DND-41 (cell line): ENCODE results near the gene IGFL1.
"Not testable (repeated sequence)": the region's sequence is repeated elsewhere in the genome, so short reads cannot be mapped to it uniquely, and the experiment has no call there.

ENCODE experiments used
- ATAC-seq: fragments of 200-7000 bp; cut with Tn5 transposase; 3 replicates; pipeline ENCODE4 v1.9.1; 2021; ENCODE audit warnings: low read depth; ENCODE audit not compliant: insufficient read depth
- DNase-seq: peaks from one replicate; pipeline ENCODE4 v3.0.0-alpha.2; 2020
- H2AFZ ChIP-seq: 2 replicates; pipeline ENCODE4 v1.6.0; 2012; ENCODE audit warnings: low read depth, low read length
- H3K27ac ChIP-seq: 2 replicates; pipeline ENCODE4 v1.5.1; 2012; ENCODE audit warnings: low read length, inconsistent platforms
- H3K27me3 ChIP-seq: fragments of 200-600 bp; sonication (generic); 2 replicates; pipeline ENCODE4 v1.6.0; 2012; ENCODE audit warnings: low read length, mild to moderate bottlenecking, inconsistent platforms; ENCODE audit not compliant: insufficient read depth, poor library complexity
- H3K36me3 ChIP-seq: 2 replicates; pipeline ENCODE4 v1.5.1; 2012; ENCODE audit warnings: low read length, inconsistent platforms; ENCODE audit not compliant: insufficient read depth
- H3K4me1 ChIP-seq: 2 replicates; pipeline ENCODE4 v1.5.1; 2012; ENCODE audit warnings: mild to moderate bottlenecking, low read length; ENCODE audit not compliant: insufficient read depth
- H3K4me2 ChIP-seq: 2 replicates; pipeline ENCODE4 v1.6.0; 2012; ENCODE audit warnings: mild to moderate bottlenecking, moderate library complexity, low read length, inconsistent platforms; ENCODE audit not compliant: insufficient read depth
- H3K4me3 ChIP-seq, 2 experiments: fragments of 200-600 bp in 1 of 2; shearing (Covaris generic) in 1 of 2; 2 replicates each; pipeline ENCODE4 v1.5.1; 2012 to 2016; ENCODE audit warnings: inconsistent platforms in 2 of 2, low read length in 2 of 2, mild to moderate bottlenecking in 2 of 2, low read depth in 1 of 2, moderate library complexity in 1 of 2
- H3K79me2 ChIP-seq: 2 replicates; pipeline ENCODE4 v1.6.0; 2012; ENCODE audit warnings: low read length, inconsistent platforms; ENCODE audit not compliant: insufficient read depth
- H3K9ac ChIP-seq: 2 replicates; pipeline ENCODE4 v1.6.0; 2012; ENCODE audit warnings: low read depth, mild to moderate bottlenecking, inconsistent platforms, low read length, moderate library complexity
- H3K9me3 ChIP-seq: 2 replicates; pipeline ENCODE4 v1.5.1; 2012; ENCODE audit warnings: low read length, moderate library complexity, mild to moderate bottlenecking, inconsistent platforms; ENCODE audit not compliant: insufficient read depth, severe bottlenecking
- H4K20me1 ChIP-seq: 2 replicates; pipeline ENCODE4 v1.6.0; 2012; ENCODE audit warnings: low read length; ENCODE audit not compliant: insufficient read depth
- CTCF ChIP-seq: IDR thresholded peaks from 2 replicates; pipeline ENCODE4 v1.5.1; 2012; ENCODE audit warnings: borderline replicate concordance, low read length, moderate library complexity, mild to moderate bottlenecking; ENCODE audit not compliant: poor library complexity, severe bottlenecking; ENCODE audit errors: extremely low read depth
- EZH2 ChIP-seq: IDR thresholded peaks from 3 replicates; pipeline ENCODE4 v1.6.1; 2012; ENCODE audit warnings: borderline replicate concordance, low read depth, mild to moderate bottlenecking, moderate library complexity, low read length, inconsistent platforms; ENCODE audit not compliant: severe bottlenecking

Gene IGFL1

GRCh38 chr19:46239193-46240024 is 9.9 kb downstream of the IGFL1 start:
- Histone ChIP-seq H2AFZ (no peak overlapping the region), H3K27ac (no peak overlapping the region), H3K4me3 (no peak overlapping the region), H3K79me2 (no peaks in the 10 kb centered on the region), H3K27me3 (peaks cover 22% of the 10 kb centered on the region), H3K9me3 (no peaks in the 10 kb centered on the region), H3K9ac (no peak overlapping the region), H3K4me1 (no peaks in the 10 kb centered on the region), H3K4me2 (no peak overlapping the region), H3K36me3 (no peaks in the 10 kb centered on the region), H4K20me1 (no peaks in the 10 kb centered on the region)
- TF ChIP-seq EZH2: no peak
- no peak for TF ChIP-seq CTCF
- no peak for DNase-seq
- ATAC-seq: no peak

GRCh38 chr19:46240693-46241092 is 11.2 kb downstream of the IGFL1 start:
- H3K4me3 ChIP-seq: no peak overlapping the region
- no peak overlapping the region for H2AFZ ChIP-seq
- no peak overlapping the region for H3K4me2 ChIP-seq
- ATAC-seq: no peak
- no peaks in the 10 kb centered on the region for H3K36me3 ChIP-seq
- H3K79me2 ChIP-seq: no peaks in the 10 kb centered on the region
- DNase-seq: no peak
- no peaks in the 10 kb centered on the region for H3K9me3 ChIP-seq
- no peak overlapping the region for H3K9ac ChIP-seq
- H3K4me1 ChIP-seq: no peaks in the 10 kb centered on the region
- peaks cover 22% of the 10 kb centered on the region for H3K27me3 ChIP-seq
- H3K27ac ChIP-seq: no peak overlapping the region
- H4K20me1 ChIP-seq: no peaks in the 10 kb centered on the region
- TF ChIP-seq CTCF (no peak), EZH2 (no peak)

GRCh38 chr19:46241626-46242025 is 12.1 kb downstream of the IGFL1 start:
- Histone ChIP-seq H3K36me3 (no peaks in the 10 kb centered on the region), H3K4me1 (no peaks in the 10 kb centered on the region), H4K20me1 (no peaks in the 10 kb centered on the region), H3K4me3 (no peak overlapping the region), H3K79me2 (no peaks in the 10 kb centered on the region), H3K27me3 (peaks cover 26% of the 10 kb centered on the region), H2AFZ (no peak overlapping the region), H3K27ac (no peak overlapping the region), H3K9me3 (no peaks in the 10 kb centered on the region), H3K9ac (no peak overlapping the region), H3K4me2 (no peak overlapping the region)
- no peak for DNase-seq
- no peak for ATAC-seq
- TF ChIP-seq CTCF: no peak
- TF ChIP-seq EZH2: no peak

GRCh38 chr19:46243081-46243654 is 13.6 kb downstream of the IGFL1 start:
- not testable (repeated sequence) for H3K4me1 ChIP-seq, H3K4me3 ChIP-seq, H4K20me1 ChIP-seq, H3K9me3 ChIP-seq, H3K79me2 ChIP-seq, ATAC-seq, H3K36me3 ChIP-seq, DNase-seq, H2AFZ ChIP-seq, H3K4me2 ChIP-seq, H3K27ac ChIP-seq, H3K9ac ChIP-seq
- H3K27me3 ChIP-seq: peaks cover 33% of the 10 kb centered on the region
